ENCODE data around the gene TMEM203.

TMEM203 gene

DNA sequence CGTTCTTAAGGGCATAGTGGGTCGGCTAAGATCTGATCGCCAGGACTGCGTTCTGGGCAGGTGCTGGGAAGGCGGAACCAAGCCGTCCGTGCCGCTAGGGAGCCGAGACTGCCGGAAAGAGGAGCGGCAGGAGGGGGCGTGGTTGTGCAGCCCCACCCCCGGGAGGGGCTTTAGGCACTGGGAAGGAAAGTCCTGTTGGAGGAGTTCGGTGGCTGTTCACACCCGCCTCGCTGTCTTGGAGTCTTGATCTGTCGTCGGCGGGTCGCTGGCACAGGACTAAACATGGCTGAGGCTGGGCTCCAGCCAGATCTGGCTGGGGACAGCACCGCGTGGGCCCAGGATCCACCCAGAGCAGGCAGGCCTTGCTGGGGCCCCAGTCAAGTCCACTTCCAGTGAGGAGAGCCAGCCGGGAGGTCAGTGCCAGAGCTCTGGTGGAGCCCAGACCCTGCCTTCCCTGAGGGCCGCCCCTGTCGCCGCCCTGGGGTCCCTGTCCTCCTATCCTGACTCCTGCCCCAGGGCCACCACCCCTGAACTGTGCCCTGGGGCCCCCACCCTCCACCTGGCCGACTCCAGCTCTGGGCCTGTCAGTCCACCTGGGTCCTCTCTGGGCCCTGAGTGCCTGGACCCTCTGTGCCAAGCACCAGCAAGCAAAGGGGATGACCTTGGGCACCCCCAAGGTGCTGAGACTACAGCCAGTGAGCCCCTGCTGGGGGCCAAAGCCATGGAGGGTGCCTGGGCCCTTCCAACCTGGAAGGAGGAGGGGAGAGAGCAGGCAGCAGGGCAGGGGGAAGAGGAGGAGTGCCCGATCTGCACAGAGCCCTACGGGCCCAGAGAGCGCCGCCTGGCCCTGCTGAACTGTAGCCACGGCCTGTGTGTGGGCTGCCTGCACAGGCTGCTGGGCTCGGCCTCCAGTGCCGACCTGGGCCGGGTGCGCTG lies 12.1 kb upstream of the TMEM203 start:
- peak; percentile 94 for DNase-seq (ENCODE audit: low spot score)

DNA sequence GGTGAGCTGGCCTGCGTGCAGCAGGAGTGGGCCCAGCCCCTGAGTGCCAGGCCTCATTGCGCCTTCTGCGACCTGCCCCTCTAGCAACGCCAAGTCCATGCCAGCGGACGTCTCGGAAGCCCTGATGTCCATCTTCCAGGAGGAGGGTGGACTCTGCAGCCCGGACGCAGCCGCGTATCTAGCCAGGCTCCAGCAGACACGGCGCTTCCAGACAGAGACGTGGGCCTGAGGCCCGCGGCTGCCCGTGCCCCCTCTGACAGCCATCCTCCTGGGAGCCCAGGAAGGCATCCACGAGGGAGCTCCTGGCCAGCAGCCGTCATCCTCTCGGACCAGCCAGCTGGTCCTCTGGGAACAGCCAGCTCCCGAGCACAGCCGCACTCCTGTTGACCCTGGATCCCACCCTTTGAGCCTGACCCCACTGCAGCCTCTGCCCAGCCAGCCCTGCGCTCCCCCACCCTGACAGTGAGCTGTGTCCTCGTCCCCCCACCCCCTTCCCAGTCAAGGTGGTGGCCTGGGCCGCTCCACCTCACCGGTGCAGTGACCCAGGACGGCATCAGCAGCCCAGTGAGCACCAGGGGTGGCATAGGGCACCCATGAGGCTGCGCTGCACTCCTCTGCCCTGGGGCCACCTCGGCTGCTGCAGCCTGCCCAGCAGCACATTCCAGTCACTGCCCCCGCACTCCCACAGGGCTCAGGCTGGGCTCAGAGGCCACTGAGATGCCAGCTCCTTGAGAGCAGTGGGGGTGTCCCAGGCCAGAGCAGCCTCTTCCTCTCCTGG lies 10.9 kb upstream of the TMEM203 start:
- DNase-seq (ENCODE audit: low spot score), result no peak

DNA sequence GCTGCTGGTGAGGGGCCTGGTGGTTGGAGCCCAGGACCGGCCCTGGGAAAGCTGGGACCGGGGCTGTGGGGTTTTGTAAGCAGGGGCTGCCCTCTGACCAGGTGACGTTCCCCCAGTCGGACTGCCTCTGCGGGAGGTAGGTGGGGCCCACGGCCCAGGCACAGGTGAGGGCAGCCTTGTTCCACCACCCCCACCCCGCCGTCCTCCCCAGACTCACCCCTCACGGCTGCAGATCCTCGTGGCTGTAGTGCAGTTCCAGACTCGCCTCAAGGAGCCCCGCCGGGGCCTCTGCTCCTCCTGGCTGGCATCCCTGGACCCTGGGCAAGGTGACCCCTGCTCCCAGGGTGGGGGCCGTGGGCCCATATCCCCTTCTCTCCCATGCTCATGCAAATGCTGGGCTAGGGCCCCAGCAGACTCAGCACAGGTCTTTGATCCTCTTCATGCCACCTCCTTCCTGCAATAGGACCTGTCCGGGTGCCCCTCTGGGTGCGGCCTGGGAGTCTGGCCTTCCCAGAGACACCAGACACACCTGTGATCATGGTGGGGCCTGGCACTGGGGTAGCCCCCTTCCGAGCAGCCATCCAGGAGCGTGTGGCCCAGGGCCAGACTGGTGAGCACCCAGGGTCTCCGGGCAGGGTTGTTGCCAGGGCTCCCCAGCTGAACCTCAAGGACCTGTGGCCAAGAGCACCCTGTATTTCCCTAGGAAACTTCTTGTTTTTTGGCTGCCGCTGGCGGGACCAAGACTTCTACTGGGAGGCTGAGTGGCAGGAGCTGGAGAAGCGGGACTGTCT lies 9.9 kb upstream of the TMEM203 start:
- no peak for DNase-seq (ENCODE audit: low spot score)

DNA sequence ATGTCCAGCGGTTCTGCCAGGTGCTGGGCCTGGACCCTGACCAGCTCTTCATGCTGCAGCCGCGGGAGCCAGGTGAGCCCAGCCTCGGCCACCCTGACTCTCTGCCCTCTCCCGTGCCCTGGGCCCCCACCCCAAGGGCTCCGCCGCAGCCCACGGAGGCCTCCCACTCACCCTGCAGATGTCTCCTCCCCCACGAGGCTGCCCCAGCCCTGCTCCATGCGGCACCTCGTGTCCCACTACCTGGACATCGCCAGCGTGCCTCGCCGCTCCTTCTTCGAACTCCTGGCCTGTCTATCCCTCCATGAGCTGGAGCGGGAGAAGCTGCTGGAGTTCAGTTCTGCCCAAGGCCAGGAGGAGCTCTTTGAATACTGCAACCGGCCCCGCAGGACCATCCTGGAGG lies 9.2 kb upstream of the TMEM203 start:
- no peak for DNase-seq (ENCODE audit: low spot score)

DNA sequence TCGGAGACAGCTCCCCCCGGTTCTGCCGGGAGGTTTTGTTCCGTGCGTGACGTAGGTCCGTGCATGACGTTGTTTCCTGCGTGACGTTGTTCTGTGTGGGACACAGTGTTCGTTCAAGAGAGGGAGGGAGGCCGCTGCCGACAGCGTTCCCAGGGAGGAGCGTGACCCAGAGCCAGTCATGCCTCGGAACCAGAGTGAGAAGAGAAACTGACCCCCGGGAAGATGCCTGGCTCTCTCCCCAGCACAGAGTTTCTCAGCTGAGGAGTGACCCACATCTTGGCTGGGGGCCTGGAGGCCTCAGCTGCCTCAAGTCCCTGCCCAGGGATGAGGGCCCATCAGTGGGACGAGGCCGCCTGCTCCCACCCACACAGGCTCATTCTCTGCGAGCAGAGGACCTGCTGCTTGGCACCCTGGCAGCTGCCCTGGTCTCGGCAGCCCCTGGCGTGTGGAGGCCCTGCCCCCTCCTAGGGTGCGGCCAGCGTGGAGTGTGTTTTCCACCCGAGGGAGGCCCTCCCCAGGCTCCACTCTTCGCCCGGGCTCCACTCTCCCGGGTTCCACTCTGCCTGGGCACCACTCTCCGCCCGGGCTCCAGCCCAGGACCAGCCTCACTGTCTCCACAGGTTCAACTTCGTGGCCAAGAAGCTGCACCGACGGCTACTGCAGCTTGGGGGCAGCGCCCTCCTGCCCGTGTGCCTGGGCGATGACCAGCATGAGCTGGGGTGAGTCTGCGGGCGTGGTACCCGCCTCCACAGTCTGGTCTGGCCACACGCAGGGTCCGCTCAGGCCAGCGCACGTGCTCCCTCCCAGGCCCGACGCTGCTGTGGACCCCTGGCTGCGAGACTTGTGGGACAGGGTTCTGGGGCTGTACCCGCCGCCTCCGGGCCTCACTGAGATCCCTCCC lies 8.0 kb upstream of the TMEM203 start:
- DNase-seq (ENCODE audit: low spot score), result no peak

DNA sequence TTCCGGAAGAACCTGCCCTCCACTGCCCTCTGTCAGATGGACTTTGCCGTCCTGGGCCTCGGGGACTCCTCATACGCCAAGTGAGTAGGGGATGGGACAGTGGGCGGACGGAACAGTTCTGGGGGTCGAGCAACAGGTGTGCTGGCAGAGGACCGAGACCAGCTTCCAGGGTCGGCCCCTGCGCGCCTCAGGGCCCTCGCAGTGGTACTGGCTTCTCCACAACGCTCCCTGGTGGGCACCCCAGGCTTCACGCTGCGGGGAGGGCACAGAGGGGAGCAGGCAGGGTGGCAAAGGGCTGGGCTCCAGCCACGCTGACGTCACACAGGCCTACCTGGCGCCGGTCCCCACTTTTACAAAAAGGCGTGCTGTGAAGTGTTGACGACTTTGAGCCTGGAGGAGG lies 7.1 kb upstream of the TMEM203 start:
- no peak for DNase-seq (ENCODE audit: low spot score)

DNA sequence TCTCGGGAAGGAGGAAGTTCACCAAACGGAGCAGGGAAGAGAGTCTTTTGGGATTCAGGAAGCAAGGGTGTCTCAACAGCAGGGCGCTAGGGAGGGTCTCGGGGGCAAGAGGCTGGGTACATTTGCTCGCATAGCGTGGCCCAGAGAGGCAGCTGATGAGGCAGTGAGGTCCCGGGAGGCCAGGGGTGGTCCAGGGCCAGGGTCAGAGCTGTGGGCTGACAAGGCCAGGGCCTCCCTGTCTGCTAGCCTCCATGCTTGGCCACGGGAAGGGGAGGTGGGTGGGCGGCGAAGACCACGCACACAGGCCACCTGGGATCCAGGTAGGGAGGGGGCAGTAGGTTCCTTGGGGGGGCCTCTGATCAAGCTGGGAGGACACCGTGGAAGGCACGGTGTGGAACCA lies 6.1 kb upstream of the TMEM203 start:
- DNase-seq (ENCODE audit: low spot score), result no peak

DNA sequence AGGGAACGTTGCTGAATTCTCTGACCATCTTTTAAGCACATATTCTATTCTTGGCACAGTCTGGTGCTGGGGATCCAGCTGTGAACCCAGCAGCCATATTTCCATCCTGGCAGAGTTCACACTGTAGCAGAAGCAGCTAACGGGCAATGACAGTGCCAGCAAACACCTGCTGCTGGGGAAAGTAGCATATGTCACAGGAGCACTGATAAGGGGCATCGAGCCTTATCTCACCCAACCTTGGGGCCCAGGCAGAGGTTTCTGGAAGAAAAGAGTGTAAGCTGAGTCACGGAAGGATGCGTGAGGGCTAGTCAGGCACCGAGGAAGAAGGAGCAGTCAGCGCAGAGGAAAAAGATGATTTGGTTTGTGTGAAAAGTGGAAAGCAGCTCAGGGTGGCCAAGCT lies 1.2 kb upstream of the TMEM203 start:
- no peak for DNase-seq (ENCODE audit: low spot score)

DNA sequence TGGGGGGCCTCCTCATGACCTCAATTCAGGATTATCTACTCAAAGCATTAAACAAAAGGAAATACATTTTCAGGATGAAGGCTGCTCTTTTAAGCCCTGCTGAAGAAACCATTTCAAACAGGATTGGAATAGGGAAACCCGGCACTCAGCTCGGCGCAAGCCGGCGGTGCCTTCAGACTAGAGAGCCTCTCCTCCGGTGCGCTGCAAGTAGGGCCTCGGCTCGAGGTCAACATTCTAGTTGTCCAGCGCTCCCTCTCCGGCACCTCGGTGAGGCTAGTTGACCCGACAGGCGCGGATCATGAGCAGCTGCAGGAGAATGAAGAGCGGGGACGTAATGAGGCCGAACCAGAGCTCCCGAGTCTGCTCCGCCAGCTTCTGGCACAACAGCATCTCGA lies 720 bp downstream of the TMEM203 start:
- no peak for DNase-seq (ENCODE audit: low spot score)

DNA sequence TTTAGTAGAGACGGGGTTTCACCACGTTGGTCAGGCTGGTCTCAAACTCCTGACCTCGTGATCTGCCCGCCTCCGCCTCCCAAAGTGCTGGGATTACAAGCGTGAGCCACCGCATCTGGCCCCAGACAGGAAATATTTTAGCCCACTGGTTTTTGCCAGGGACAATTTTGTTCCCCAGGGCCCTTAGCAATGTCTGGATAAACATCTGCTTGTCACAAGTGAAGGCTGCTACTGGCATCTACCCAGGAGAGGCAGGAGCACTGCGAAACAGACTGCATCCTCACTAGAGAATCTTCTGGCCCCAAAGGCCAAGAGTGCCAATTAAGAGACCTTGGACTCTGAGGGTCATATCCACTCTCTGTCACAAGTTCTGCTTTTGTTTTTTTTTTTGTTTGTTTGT lies 2.5 kb downstream of the TMEM203 start:
- no peak for DNase-seq (ENCODE audit: low spot score)

DNA sequence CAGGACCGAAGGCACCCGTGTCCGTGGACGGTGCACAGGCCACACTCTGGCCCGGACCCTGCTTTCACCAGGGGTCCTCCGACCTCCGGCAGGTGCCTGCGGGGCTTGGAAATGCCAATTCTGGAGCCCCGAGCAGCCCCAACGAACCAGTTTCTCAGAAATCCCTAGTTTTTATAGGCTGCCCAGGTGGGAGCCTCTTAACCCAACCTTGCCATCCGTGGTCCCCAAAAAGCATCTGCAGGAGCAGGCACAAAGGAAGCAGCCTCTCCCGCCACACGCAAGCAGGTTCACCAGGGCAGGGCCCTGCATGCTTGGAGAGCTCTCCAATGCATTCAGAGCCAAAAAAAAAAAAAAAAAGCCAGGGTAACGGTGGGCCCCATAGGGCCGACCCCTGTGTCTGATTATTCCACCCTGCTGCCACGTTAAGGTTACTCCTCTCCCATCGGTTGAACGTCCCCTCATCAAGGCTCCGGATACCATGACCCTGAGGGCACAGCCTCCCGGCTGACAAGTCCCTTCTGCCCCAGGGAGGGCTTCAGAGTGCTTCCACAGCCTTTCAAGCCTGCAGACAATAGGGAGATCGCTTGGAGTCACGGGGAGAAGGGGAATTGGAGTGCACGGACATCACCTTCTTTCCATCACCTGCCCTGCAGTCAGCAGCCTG lies 4.1 kb downstream of the TMEM203 start:
- DNase-seq (ENCODE audit: low spot score), result no peak

DNA sequence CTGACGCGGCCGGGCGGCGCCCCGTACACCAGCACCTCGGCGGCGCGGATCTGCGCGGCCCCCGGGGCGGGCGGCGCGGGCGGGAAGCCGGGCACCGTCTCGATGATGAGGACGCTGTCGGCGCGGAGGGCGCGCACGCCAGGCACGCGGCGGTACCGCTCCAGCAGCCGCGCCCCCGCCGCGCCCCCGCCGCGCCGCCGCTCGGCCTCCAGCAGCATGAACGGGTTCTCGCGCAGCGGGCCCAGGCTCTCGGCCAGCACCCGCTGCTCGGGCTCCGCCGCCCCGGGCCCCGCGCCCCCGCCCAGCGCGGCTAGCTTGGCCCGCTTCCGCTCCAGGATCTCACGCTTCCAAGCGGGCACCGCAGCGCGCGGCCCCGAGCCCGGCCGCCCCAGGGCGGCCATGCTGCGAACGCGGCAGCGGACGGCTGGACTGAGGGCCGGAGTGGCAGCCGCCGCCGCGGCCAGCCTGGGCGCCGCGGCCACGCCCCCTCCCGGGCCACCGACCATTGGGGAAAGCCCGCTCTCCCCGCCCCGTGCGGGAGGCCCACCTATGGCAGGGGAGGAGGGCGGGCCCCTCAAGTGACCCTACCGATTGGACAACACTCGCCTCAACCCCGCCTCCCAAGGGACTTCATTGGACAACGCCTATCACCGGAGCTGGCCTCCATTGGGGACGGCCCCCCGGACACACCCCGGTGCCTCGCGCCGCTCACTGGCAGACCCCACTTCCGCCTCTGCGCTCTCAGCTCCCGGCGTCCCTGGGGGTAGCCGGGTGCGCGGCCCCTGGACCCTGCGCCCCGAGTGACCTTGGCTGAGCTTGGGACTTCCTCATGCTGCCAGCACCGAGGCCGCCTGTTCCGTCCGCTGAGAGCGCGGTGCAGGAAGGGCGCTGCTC lies 4.9 kb downstream of the TMEM203 start, which contains the start of gene TPRN:
TPRN (minus strand) TSS at position 431 of the 894 bp plus-strand sequence; CDS start at position 401, 30 bp downstream.
- DNase-seq (ENCODE audit: low spot score), result peak; percentile 100

DNA sequence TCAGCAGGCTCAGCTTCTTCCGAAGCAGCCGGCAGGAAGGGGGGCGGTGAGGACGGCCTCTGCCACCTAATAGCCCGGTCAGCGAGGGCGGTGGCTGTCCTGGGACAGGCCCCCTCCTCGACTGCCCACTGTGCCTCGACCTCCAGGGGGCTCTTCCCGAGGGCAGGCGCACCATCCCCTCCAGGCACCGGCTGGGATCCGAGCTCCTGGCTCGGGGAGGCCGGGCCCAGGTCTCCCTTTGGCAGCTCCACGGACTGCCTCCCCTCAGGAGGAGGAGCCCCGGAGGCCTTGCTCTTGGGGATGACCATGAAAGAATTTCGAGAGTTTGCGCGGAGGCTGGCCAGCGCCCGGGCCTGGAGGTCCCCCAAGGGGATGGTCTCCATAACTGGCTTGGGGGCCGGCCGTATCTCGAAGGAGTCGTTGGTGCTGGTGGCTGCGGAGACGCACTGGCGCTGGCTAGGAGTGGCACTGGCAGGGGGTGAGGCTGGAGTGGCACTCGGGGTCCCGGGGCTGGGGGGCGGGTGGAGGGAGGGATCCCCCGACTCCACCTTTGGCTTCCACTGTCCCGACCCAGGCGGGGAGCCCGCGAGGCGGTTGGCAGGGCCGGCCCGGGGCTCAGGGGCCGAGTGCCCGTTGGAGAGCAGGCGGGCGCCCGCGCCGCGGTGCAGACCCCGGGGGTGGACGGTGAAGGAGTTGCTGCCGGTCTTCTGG lies 5.9 kb downstream of the TMEM203 start:
- no peak for DNase-seq (ENCODE audit: low spot score)

DNA sequence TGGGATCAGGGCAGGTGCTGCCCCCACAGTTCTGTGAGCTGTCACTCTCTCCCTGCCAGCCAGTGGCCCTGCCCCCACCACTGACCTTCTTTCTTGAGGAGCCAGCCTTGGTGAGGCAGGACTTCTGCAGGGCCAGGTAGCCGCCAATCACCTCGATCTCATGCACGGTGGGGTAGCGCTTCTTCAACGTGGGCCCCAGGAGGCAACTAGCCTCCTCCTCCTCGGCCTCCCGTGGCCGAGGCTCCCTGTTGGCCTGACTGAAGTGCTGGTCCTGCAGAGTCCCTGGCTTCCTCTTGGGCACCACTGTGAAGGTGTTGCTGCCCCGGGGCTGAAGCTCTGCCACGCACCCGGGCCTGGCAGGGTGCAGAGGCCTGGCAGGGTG lies 6.6 kb downstream of the TMEM203 start:
- no peak for DNase-seq (ENCODE audit: low spot score)

DNA sequence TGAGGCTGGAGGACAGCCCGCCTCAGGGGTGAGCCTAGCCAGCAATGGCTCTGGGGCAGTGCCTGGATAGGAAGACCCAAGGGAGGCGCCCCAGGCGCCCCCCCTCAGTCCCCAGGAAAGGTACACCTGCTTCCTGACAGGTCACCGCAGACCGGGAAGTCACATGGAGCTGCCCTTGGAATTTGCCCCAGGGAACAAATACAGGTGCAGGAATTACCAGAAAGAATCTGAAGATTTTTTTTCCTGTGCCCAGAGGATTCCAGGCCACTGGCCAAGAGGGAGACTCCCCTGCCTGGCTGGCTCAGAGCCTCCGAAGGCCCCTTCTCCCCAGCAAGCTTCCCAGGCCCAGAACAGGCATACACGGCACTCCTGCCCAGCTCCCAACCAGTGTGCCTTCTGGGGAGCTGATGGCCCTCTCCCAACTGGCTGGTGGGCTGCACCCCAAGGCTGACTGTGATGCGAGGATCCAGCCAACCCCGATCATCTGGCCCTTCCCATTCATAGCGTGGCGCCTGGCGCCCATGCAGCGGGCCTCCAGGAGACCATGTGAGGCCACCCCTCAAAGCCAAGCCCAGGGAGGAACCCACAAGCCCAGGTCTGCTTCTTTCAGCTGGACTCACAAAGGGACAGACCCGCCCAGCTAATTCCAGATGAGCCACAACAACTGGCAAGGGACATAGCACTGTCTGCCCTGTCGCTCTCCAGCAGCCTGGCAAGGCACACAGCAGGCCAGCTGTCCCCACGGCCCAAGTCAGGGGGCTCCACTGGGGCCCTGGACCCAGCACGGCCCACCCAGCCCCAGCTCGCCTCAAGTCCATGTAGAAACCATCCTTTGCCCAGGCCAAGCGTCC lies 7.2 kb downstream of the TMEM203 start:
- DNase-seq (ENCODE audit: low spot score), result no peak

DNA sequence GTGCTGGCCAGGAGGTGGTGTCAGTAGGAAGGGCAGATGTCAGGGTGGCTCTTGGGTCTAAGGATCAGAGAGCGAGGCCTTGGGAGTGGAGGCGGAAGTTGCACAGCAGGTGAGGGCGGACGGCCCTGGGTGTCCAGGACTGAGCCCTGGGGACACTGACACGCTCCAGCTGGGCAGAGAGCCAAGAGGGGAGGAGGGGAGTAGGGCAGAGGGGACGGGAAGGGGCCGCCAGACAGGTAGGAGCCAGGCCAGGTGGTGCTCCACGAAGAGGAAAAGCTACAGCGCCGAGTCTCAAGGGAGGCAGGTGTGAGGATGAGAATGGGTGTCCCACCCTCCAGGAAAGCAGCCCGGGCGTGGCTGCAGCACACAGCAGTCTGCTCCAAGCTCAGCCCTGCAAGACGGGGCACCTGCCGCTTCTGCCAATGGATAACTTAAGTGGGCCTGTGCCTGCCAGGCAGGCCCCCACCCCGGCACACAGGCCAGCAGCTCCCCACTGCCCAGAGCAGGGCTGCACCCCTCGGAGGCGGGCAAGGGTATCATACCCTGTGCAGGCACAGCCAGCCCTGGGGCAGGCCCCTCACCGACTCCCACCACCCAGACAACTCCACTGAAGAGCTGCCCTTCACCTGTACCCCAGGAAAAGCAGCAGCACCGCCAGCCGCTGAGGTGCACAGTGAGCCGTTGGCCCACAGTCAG lies 9.8 kb downstream of the TMEM203 start:
- DNase-seq (ENCODE audit: low spot score), result no peak

DNA sequence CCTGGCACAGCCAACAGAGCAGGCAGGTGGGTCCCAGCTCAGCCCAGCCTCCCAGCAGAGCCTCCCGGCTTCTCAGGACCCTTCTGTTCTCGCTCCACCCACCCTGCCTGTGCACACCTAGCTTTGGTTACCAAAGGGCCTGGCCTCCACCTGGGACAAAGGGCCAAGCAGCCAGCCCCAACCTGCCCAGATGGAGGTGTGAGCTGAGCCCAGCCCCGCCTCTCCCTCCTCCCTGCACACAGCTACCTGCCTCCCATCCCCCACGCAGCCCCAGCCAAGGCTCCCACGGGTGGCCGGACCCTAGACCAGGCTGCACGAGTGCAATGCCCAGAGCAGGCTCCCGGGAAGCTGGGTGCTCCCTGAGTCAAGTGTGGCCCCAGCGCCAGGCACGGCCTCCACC lies 10.5 kb downstream of the TMEM203 start:
- no peak for DNase-seq (ENCODE audit: low spot score)

DNA sequence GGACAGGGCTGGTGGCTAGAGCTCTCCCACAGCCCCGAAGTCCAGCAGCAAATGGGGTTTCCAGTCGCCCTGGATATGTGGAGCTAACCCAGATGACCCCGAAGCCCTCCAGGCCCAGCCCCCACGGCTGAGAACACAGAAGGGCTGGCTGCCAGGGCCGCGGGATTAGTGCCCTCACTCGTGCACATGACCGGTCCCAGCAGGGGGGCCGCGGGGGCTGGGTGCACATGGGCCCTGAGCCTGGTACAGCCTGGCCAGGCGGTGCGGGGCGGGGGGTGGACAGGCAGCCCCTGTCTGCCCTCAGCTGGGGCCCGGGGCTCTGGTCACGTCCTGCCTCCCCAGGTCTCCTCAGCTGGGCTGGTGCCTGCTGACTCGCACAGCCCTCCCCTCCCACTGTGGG lies 11.1 kb downstream of the TMEM203 start:
- DNase-seq (ENCODE audit: low spot score), result no peak
